ENCODE data around the gene KAT8.

The KAT8 gene

GRCh38 chr16:31117384-31118222 lies at the start of gene KAT8:
Gene KAT8, plus strand, starts transcription at chr16:31117664. Its CDS starts 18 bp downstream, at chr16:31117682.
- DNase-seq = peak; percentile 98

DNA sequence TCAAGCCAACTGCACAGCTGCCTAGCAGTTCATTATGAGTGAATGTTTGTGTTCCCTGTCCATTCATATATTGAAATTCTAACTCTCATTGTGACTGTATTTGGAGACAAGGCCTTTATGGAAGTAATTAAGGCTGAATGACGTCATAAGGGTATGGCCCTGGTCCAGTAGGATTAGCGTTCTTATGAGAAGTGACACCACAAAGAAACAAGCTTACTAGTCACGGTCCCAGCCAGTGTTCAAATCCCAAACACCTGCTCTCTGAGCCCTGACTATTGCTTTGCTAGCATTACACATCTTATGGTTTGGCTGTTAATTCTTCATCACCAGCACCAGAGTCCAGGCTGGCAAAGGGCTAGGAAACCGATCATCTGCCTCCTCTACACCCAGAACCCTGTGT lies 45.6 kb upstream of the KAT8 start:
- DNase-seq = no peak

- DNase-seq = no peak
Measured at GRCh38 chr16:31072540-31073141, 44.8 kb upstream of the KAT8 start.

DNA sequence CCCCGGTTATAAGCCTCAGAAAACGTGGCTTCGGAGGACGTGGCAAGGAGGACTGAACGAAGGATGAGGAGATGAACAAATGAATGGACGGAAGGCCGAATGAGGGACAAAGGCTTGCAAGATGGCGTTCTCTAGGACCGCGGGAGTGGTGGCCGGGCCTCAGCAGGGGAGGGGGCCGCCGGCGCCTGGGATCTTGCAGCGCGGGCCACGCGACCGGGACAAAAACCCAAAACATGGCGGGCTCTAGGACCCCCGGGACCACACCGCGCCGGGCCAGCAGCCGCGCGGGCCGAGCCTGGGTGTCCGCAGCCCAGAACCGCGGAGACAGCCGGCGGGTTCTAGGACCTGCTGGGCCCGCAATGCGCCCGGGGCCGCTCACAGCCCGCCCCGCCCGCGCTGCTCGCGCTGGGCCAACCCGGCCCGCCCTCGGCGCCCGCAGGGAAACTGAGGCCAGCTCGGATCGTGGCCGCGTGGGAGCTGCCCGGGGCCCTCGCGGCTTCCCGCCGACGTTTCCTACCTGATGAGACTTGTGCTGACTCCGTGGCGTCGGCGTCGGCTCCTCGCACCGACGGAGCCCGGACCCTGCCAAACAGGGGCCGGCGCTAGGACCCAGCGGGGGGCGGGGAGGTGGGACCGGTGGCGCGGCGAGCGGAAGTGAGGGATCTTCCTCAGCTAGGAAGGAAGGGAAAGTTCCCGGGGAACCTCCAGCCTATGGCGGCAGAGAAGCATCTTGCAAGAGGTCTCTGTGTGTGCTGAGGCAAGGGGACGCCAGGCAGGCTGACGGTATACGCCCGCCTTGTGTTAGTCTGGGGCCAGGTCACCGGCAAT lies 44.1 kb upstream of the KAT8 start:
- DNase-seq = peak; percentile 81

- DNase-seq = peak; percentile 98
Measured at GRCh38 chr16:31073970-31074813, 43.3 kb upstream of the KAT8 start, which contains the start of the genes ZNF646 and ZNF668. Gene ZNF646, plus strand, starts transcription at chr16:31074422. Its CDS starts 1,903 bp downstream, at chr16:31076325. Gene ZNF668, minus strand, starts transcription at chr16:31074240. Its CDS starts 9,781 bp downstream, at chr16:31064459.

DNA sequence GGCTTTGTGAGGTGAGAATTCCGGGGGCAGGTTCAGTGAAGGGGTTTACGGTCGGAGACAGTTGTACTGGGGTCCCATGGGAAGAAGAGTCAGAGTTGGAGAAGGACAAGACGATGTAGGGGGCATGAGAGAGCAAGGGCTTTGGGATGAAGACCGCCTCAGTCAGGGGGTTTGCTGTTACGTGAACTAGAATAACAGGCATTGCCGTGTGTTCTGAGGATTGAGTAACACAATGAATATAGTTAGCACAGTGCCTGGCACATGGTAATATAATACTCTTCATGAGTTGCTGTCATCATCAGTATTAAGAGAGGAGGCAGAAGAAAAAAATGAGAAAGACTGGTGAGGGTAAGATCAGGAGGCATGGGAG lies 42.7 kb upstream of the KAT8 start:
- DNase-seq = no peak

DNA sequence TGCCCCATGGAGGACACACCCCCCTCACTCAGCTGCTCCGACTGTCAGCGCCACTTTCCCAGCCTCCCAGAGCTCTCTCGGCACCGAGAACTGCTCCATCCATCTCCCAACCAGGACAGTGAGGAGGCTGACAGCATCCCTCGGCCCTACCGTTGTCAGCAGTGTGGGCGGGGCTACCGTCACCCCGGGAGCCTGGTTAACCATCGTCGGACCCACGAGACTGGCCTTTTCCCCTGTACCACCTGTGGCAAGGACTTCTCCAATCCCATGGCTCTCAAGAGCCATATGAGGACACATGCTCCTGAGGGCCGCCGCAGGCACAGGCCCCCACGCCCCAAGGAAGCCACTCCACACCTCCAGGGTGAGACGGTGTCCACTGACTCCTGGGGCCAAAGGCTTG lies 41.1 kb upstream of the KAT8 start:
- DNase-seq = no peak

DNA sequence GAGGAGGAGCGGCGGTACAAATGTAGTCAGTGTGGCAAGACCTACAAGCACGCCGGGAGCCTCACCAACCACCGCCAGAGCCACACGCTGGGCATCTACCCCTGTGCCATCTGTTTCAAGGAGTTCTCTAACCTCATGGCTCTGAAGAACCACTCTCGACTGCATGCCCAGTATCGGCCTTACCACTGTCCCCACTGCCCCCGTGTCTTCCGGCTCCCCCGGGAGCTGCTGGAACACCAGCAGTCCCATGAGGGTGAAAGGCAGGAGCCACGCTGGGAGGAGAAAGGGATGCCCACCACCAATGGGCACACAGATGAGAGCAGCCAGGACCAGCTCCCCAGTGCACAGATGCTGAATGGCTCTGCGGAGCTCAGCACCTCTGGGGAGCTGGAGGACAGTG lies 40.4 kb upstream of the KAT8 start:
- no peak for DNase-seq

GRCh38 chr16:31077592-31078396 lies 39.7 kb upstream of the KAT8 start:
- DNase-seq = no peak

GRCh38 chr16:31078597-31079341 lies 38.7 kb upstream of the KAT8 start:
- no peak for DNase-seq

DNA sequence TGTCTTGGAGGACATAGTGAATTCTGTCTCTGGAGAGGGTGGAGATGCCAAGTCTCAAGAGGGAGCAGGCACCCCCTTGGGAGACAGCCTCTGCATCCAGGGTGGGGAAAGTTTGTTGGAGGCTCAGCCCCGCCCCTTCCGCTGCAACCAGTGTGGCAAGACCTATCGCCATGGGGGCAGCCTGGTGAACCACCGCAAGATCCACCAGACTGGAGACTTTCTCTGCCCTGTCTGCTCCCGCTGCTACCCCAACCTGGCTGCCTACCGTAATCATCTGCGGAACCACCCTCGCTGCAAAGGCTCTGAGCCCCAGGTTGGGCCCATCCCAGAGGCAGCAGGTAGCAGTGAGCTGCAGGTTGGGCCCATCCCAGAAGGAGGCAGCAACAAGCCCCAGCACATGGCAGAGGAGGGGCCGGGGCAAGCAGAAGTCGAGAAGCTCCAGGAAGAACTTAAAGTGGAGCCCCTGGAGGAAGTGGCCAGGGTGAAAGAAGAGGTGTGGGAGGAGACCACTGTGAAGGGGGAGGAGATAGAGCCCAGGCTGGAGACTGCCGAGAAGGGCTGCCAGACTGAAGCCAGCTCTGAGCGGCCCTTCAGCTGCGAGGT lies 38.0 kb upstream of the KAT8 start:
- no peak for DNase-seq

DNA sequence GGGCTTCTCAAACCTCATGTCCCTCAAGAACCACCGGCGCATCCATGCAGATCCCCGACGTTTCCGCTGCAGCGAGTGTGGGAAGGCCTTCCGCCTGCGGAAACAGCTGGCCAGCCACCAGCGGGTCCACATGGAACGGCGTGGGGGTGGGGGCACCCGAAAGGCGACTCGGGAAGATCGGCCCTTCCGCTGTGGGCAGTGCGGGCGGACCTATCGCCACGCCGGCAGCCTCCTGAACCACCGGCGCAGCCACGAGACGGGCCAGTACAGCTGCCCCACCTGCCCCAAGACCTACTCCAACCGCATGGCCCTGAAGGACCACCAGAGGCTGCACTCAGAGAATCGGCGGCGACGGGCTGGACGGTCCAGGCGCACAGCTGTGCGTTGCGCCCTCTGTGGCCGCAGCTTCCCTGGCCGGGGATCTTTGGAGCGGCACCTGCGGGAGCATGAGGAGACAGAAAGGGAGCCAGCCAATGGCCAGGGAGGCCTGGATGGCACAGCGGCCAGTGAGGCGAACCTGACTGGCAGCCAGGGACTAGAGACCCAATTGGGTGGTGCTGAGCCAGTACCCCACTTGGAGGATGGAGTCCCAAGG lies 37.3 kb upstream of the KAT8 start:
- no peak for DNase-seq

- no peak for DNase-seq
Measured at GRCh38 chr16:31080756-31081419, 36.6 kb upstream of the KAT8 start.

DNA sequence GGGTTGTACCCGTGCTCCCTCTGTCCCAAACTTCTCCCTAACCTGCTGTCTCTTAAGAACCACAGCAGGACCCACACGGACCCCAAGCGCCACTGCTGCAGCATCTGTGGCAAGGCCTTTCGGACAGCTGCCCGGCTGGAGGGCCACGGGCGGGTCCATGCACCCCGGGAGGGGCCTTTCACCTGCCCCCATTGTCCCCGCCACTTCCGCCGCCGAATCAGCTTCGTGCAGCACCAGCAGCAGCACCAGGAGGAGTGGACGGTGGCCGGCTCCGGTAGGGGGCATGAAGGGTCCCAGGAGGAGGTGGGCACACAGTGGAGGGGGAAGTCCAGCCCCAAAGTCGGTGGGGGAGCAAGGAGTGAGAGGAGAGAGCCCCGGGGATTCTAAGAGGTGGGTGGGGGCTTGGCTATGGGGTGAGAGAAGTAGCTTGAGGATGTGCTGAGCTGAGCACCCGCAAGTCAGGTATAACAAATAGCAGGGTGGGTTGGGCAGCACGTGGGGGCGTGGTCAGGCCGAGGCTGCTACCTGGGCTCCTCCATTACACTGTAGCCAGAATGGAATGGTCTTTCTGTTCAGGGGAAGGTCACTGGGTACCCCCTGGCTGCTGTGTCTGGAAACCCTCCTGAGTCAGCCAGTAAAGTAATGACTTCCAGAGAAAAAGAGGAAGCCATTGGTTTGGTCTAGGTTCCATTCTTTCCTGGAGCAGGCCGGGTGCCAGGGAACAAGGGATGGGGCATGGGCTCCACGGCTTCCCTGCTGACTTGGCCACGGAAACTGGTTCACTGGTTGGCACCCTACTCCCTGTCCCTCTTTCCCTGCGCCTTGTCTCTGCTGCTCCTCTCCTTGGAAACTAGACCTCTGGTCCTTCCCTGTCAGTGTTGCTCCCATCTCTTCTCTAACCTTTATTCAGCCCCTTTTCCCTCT lies 35.8 kb upstream of the KAT8 start:
- no peak for DNase-seq

DNA sequence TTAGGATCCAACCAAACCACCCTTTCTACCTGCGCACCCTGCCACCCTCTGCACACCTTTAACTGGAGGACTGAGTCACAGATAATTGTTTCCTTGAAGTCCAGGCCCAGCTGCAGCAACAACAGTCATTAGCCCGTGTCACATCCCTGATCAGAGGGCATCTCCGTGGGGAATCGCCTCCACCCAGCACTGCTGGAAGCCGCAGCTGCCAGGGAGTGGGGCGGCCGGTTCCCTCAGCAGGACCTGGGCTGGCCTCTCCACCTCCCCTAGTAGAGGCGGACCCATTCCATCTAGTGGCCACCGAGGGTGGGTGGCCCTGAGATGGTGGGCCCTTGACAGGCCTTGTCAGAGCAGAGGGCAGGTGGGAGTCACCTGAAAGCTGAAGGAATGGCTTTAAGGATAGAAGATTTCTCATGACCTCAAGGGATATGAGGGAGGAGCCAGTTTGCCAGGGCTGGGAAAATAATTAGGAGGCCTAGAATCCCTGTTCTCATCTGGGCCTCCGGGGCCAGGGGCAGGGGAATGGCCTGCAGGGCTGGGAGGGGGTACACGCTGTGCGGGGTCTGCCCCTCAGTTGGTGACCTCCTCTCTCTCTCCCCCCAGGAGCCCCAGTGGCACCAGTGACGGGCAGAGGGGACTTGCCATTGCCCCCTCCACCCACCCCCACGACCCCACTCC lies 35.0 kb upstream of the KAT8 start:
- DNase-seq = no peak

DNA sequence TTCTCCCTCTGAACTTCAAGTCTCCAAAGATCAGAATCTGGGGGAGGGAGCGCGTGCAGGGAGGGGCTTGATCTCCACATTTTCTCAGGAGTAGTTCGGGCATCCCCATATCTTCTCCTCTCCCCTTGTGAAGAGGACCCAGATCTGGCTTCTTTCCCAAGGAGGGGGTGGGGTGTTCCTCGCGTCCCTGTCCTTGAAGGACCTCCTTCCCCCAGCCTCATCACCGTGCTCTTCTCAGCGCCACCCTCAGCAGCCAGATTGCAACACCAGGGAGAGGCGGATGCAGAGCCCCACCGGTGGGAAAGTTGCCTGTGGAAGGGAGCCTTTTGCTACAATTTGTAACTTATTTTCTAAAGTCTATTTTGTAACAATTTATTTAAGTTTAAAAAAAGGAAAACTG lies 34.4 kb upstream of the KAT8 start:
- no peak for DNase-seq

DNA sequence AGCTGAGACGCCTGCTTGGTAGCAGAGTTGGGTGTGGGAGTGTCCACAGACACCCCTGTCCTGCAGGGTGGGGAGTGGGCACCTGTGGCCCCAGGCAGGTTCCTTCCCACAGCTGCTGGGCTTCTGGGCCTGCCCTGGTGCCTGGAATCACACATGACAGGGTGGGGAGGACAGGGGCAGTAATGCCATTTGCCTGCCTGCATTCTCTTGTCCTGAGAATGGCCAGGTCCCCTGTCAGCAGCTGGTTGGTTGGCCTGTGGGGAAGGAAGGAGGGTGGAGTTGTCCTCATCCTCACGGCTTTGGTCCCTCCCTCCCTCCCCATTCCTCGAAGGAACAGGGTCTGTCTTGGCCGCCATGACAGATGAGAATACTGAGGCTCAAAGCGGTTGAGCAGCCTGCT lies 33.9 kb upstream of the KAT8 start:
- DNase-seq = no peak

GRCh38 chr16:31083981-31084380 lies 33.5 kb upstream of the KAT8 start:
- DNase-seq = no peak
